ENCODE measurements around the gene LTB4R2.

Gene LTB4R2

GRCh38 chr14:24292118-24292807 is 17.7 kb upstream of the LTB4R2 start:
- H3K27ac ChIP-seq (ENCODE audit: low read length): no peak overlapping the region
- no peaks in the 10 kb centered on the region for H3K27me3 ChIP-seq (ENCODE audit: insufficient read depth, low read length)
- no peaks in the 10 kb centered on the region for H3K9me3 ChIP-seq (ENCODE audit: insufficient read depth, low read depth, low read length)
- no peak overlapping the region for H3K9ac ChIP-seq (ENCODE audit: low read depth, low read length)
- peaks cover 31% of the 10 kb centered on the region for H3K36me3 ChIP-seq (ENCODE audit: insufficient read depth, low read depth, low read length)
- H3K4me3 ChIP-seq (ENCODE audit: low read length): no peak overlapping the region
- H3K4me1 ChIP-seq (ENCODE audit: insufficient read depth, low read length): no peaks in the 10 kb centered on the region

- no peaks in the 10 kb centered on the region for H3K4me1 ChIP-seq (ENCODE audit: insufficient read depth, low read length)
- H3K27me3 ChIP-seq (ENCODE audit: insufficient read depth, low read length): no peaks in the 10 kb centered on the region
- no peak overlapping the region for H3K27ac ChIP-seq (ENCODE audit: low read length)
- H3K4me3 ChIP-seq (ENCODE audit: low read length): no peak overlapping the region
- H3K36me3 ChIP-seq (ENCODE audit: insufficient read depth, low read depth, low read length): peaks cover 31% of the 10 kb centered on the region
- no peaks in the 10 kb centered on the region for H3K9me3 ChIP-seq (ENCODE audit: insufficient read depth, low read depth, low read length)
- no peak overlapping the region for H3K9ac ChIP-seq (ENCODE audit: low read depth, low read length)
Observed at GRCh38 chr14:24293525-24293924, 16.4 kb upstream of the LTB4R2 start.

GRCh38 chr14:24296341-24297157 is 13.4 kb upstream of the LTB4R2 start:
- no peaks in the 10 kb centered on the region for H3K9me3 ChIP-seq (ENCODE audit: insufficient read depth, low read depth, low read length)
- H3K4me1 ChIP-seq (ENCODE audit: insufficient read depth, low read length): 0 out of 2 replicates have a peak, but pooled peaks cover 3% of the 10 kb centered on the region
- H3K36me3 ChIP-seq (ENCODE audit: insufficient read depth, low read depth, low read length): peaks cover 32% of the 10 kb centered on the region
- no peaks in the 10 kb centered on the region for H3K27me3 ChIP-seq (ENCODE audit: insufficient read depth, low read length)
- no peak overlapping the region for H3K9ac ChIP-seq (ENCODE audit: low read depth, low read length)
- H3K27ac ChIP-seq (ENCODE audit: low read length): no peak overlapping the region
- no peak overlapping the region for H3K4me3 ChIP-seq (ENCODE audit: low read length)

GRCh38 chr14:24297190-24297964 is 12.6 kb upstream of the LTB4R2 start:
- Histone ChIP-seq H3K36me3 (ENCODE audit: insufficient read depth, low read depth, low read length) (peaks cover 33% of the 10 kb centered on the region), H3K9ac (ENCODE audit: low read depth, low read length) (no peak overlapping the region), H3K27ac (ENCODE audit: low read length) (no peak overlapping the region), H3K27me3 (ENCODE audit: insufficient read depth, low read length) (no peaks in the 10 kb centered on the region), H3K9me3 (ENCODE audit: insufficient read depth, low read depth, low read length) (no peaks in the 10 kb centered on the region), H3K4me1 (ENCODE audit: insufficient read depth, low read length) (0 out of 2 replicates have a peak, but pooled peaks cover 3% of the 10 kb centered on the region), H3K4me3 (ENCODE audit: low read length) (no peak overlapping the region)

GRCh38 chr14:24298892-24299254 is 11.1 kb upstream of the LTB4R2 start:
- Histone ChIP-seq H3K4me3 (ENCODE audit: low read length) (peak overlapping the region; percentile 91), H3K36me3 (ENCODE audit: insufficient read depth, low read depth, low read length) (peaks cover 42% of the 10 kb centered on the region), H3K27ac (ENCODE audit: low read length) (no peak overlapping the region), H3K9me3 (ENCODE audit: insufficient read depth, low read depth, low read length) (no peaks in the 10 kb centered on the region), H3K27me3 (ENCODE audit: insufficient read depth, low read length) (no peaks in the 10 kb centered on the region), H3K4me1 (ENCODE audit: insufficient read depth, low read length) (0 out of 2 replicates have a peak, but pooled peaks cover 3% of the 10 kb centered on the region), H3K9ac (ENCODE audit: low read depth, low read length) (peak overlapping the region; percentile 78)

GRCh38 chr14:24299255-24300191 is 10.4 kb upstream of the LTB4R2 start, which contains the start of the genes DHRS1 and NOP9:
TSS of gene DHRS1 (minus strand) at chr14:24299780. CDS start at chr14:24299106, 674 bp downstream.
TSS of gene NOP9 (plus strand) at chr14:24299850. CDS start at chr14:24299955, 105 bp downstream.
- Histone ChIP-seq H3K27me3 (ENCODE audit: insufficient read depth, low read length) (no peaks in the 10 kb centered on the region), H3K9ac (ENCODE audit: low read depth, low read length) (peak within 1 kb of the TSS; percentile 78), H3K9me3 (ENCODE audit: insufficient read depth, low read depth, low read length) (no peaks in the 10 kb centered on the region), H3K27ac (ENCODE audit: low read length) (peak within 1 kb of the TSS; percentile 25), H3K4me1 (ENCODE audit: insufficient read depth, low read length) (0 out of 2 replicates have a peak, but pooled peaks cover 3% of the 10 kb centered on the region), H3K36me3 (ENCODE audit: insufficient read depth, low read depth, low read length) (peaks cover 49% of the 10 kb centered on the region), H3K4me3 (ENCODE audit: low read length) (peak within 1 kb of the TSS; percentile 91)

- Histone ChIP-seq H3K36me3 (ENCODE audit: insufficient read depth, low read depth, low read length) (peaks cover 54% of the 10 kb centered on the region), H3K27me3 (ENCODE audit: insufficient read depth, low read length) (no peaks in the 10 kb centered on the region), H3K9me3 (ENCODE audit: insufficient read depth, low read depth, low read length) (no peaks in the 10 kb centered on the region), H3K27ac (ENCODE audit: low read length) (peak overlapping the region; percentile 25), H3K9ac (ENCODE audit: low read depth, low read length) (peak overlapping the region; percentile 78), H3K4me3 (ENCODE audit: low read length) (peak overlapping the region; percentile 91), H3K4me1 (ENCODE audit: insufficient read depth, low read length) (0 out of 2 replicates have a peak, but pooled peaks cover 3% of the 10 kb centered on the region)
Observed at GRCh38 chr14:24300326-24300980, 9.5 kb upstream of the LTB4R2 start.

GRCh38 chr14:24304019-24304387 is 5.9 kb upstream of the LTB4R2 start:
- Histone ChIP-seq H3K9me3 (ENCODE audit: insufficient read depth, low read depth, low read length) (no peaks in the 10 kb centered on the region), H3K27me3 (ENCODE audit: insufficient read depth, low read length) (no peaks in the 10 kb centered on the region), H3K4me3 (ENCODE audit: low read length) (no peak overlapping the region), H3K36me3 (ENCODE audit: insufficient read depth, low read depth, low read length) (peaks cover 70% of the 10 kb centered on the region), H3K27ac (ENCODE audit: low read length) (no peak overlapping the region), H3K4me1 (ENCODE audit: insufficient read depth, low read length) (0 out of 2 replicates have a peak, but pooled peaks cover 3% of the 10 kb centered on the region), H3K9ac (ENCODE audit: low read depth, low read length) (no peak overlapping the region)

- Histone ChIP-seq H3K4me3 (ENCODE audit: low read length) (no peak overlapping the region), H3K27me3 (ENCODE audit: insufficient read depth, low read length) (no peaks in the 10 kb centered on the region), H3K27ac (ENCODE audit: low read length) (no peak overlapping the region), H3K36me3 (ENCODE audit: insufficient read depth, low read depth, low read length) (peaks cover 71% of the 10 kb centered on the region), H3K9ac (ENCODE audit: low read depth, low read length) (no peak overlapping the region), H3K4me1 (ENCODE audit: insufficient read depth, low read length) (no peaks in the 10 kb centered on the region), H3K9me3 (ENCODE audit: insufficient read depth, low read depth, low read length) (no peaks in the 10 kb centered on the region)
Observed at GRCh38 chr14:24307156-24307574, 2.8 kb upstream of the LTB4R2 start.

GRCh38 chr14:24307575-24308341 is 2.2 kb upstream of the LTB4R2 start, which contains the start of gene CIDEB:
TSS of gene CIDEB (minus strand) at chr14:24307977. CDS start at chr14:24307858, 119 bp downstream.
- Histone ChIP-seq H3K4me3 (ENCODE audit: low read length) (no peak within 1 kb of the TSS), H3K27ac (ENCODE audit: low read length) (no peak within 1 kb of the TSS), H3K36me3 (ENCODE audit: insufficient read depth, low read depth, low read length) (peaks cover 66% of the 10 kb centered on the region), H3K4me1 (ENCODE audit: insufficient read depth, low read length) (no peaks in the 10 kb centered on the region), H3K9me3 (ENCODE audit: insufficient read depth, low read depth, low read length) (no peaks in the 10 kb centered on the region), H3K27me3 (ENCODE audit: insufficient read depth, low read length) (no peaks in the 10 kb centered on the region), H3K9ac (ENCODE audit: low read depth, low read length) (no peak within 1 kb of the TSS)
